Vagina (tissue), 2 donors: ENCODE measurements around the gene MTCL1.

Experiments
- POLR2A ChIP-seq, 2 donors: fragments of 450-650 bp; IDR thresholded peaks; one replicate each; pipeline ENCODE4 v1.6.1; 2017; ENCODE audit warnings: antibody characterized with exemption in 2 of 2, mild to moderate bottlenecking in 2 of 2, moderate library complexity in 2 of 2
- TF ChIP-seq, protein P1 (sequence below), 3 experiments: fragments of 450-650 bp in 2 of 3; fragments of 200-600 bp in 1 of 3; sonication (generic) in 1 of 3; IDR thresholded peaks; one replicate each; pipeline ENCODE4 v1.5.1; 2017 to 2019; ENCODE audit warnings: antibody characterized with exemption in 3 of 3, mild to moderate bottlenecking in 2 of 3, moderate library complexity in 2 of 3

DNA sequence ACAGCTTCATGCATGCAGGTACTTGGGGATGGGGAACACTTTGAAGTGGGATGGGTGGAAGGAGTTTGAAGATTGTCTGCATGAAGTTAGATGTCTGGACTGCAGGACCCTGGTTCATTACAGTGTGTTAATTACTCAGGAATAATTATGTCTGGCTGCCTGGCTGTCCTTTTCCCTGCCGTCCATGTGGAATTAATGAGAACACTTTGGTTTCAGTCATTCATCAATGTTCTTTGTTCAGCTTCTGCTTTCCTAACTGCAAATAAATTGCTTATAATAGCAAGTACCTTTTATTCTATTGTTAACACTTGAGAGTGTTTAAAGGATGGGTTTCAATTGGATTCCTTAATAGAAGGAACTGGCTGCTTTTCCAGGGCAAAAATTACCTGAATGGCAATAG, 35.8 kb downstream of the MTCL1 start:
- TF ChIP-seq, protein P1, sequence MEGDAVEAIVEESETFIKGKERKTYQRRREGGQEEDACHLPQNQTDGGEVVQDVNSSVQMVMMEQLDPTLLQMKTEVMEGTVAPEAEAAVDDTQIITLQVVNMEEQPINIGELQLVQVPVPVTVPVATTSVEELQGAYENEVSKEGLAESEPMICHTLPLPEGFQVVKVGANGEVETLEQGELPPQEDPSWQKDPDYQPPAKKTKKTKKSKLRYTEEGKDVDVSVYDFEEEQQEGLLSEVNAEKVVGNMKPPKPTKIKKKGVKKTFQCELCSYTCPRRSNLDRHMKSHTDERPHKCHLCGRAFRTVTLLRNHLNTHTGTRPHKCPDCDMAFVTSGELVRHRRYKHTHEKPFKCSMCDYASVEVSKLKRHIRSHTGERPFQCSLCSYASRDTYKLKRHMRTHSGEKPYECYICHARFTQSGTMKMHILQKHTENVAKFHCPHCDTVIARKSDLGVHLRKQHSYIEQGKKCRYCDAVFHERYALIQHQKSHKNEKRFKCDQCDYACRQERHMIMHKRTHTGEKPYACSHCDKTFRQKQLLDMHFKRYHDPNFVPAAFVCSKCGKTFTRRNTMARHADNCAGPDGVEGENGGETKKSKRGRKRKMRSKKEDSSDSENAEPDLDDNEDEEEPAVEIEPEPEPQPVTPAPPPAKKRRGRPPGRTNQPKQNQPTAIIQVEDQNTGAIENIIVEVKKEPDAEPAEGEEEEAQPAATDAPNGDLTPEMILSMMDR (IDR thresholded peaks at IDR 0.05), result no peak
- no peak for TF ChIP-seq POLR2A (IDR thresholded peaks at IDR 0.05)
